ENCODE data around the gene HOXC6. TPM values are rescaled to one million over a fixed set of nuclear protein-coding genes. Genes with fewer than 3 reads are reported as not detected.

HOXC6 gene
- total RNA-seq, 2 donors from 2014 or later: not detected

- Mint-ChIP-seq H3K27me3 (peaks cover 89% of the 10 kb centered on the region), H3K27ac (peak overlapping the region; percentile 45), H3K4me3 (peak overlapping the region; percentile 56), H3K36me3 (ENCODE audit: low read depth) (peaks cover 8% of the 10 kb centered on the region), H3K4me1 (peaks cover 13% of the 10 kb centered on the region)
- DNase-seq: no peak
- no peak for ATAC-seq
- H3K9me3 ChIP-seq (ENCODE audit: control insufficient read depth, low read length, poor library complexity, severe bottlenecking): peaks cover 2% of the 10 kb centered on the region
These were observed 17.1 kb upstream of the HOXC6 start for GRCh38 chr12:54010972-54011664.

GRCh38 chr12:54011665-54012532 is 16.3 kb upstream of the HOXC6 start:
- peak overlapping the region; percentile 45 for H3K27ac Mint-ChIP-seq
- no peak for ATAC-seq
- peak overlapping the region; percentile 56 for H3K4me3 Mint-ChIP-seq
- peaks cover 6% of the 10 kb centered on the region for H3K36me3 Mint-ChIP-seq (ENCODE audit: low read depth)
- no peak for DNase-seq
- H3K27me3 Mint-ChIP-seq: peaks cover 81% of the 10 kb centered on the region
- peaks cover 10% of the 10 kb centered on the region for H3K4me1 Mint-ChIP-seq
- H3K9me3 ChIP-seq (ENCODE audit: control insufficient read depth, low read length, poor library complexity, severe bottlenecking): peaks cover 2% of the 10 kb centered on the region

DNA sequence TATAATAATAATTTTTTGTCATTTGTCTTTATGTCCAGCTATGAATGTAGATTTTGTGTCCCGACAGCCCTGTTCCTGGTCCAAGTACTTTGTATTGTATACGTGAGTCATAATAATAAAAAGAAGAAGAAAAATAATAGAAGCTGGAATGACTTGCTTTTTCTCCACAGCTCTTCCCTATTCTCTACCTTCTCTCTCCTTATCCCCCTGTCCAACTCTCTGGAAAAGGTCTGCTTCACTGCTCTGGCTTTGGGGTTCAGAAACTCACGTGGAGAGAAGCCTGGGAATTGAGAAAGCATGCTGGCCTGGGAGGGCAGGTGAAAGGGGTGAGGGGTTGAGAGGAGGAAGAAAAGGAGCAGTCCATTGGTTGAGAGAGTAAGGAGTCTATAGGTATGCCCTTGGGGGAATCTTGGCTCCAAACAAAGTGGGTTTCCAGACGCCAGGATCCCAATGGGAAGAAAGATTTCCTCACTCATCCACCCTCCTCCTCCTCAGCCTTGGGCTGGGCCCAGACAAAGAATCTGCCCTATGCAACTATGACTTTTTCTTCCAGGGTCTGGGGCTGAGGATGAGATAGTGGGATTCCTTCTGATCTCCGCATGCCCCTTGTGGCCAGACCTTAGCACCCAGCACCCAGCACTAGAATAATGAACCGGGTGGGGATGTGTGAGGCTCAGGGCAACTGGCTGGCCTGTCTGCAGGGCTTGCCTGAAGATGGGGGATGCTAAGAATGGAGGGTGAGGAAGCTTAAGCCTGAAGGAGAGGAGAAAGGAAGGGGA is 15.4 kb upstream of the HOXC6 start:
- H3K36me3 Mint-ChIP-seq (ENCODE audit: low read depth): peaks cover 8% of the 10 kb centered on the region
- no peak overlapping the region for H3K4me3 Mint-ChIP-seq
- peaks cover 2% of the 10 kb centered on the region for H3K9me3 ChIP-seq (ENCODE audit: control insufficient read depth, low read length, poor library complexity, severe bottlenecking)
- H3K4me1 Mint-ChIP-seq: peaks cover 17% of the 10 kb centered on the region
- no peak for DNase-seq
- H3K27me3 Mint-ChIP-seq: peaks cover 72% of the 10 kb centered on the region
- ATAC-seq: no peak
- no peak overlapping the region for H3K27ac Mint-ChIP-seq

GRCh38 chr12:54014377-54015017 is 13.7 kb upstream of the HOXC6 start:
- DNase-seq: no peak
- peaks cover 2% of the 10 kb centered on the region for H3K9me3 ChIP-seq (ENCODE audit: control insufficient read depth, low read length, poor library complexity, severe bottlenecking)
- H3K4me3 Mint-ChIP-seq: no peak overlapping the region
- H3K4me1 Mint-ChIP-seq: peaks cover 15% of the 10 kb centered on the region
- ATAC-seq: no peak
- H3K27ac Mint-ChIP-seq: no peak overlapping the region
- H3K36me3 Mint-ChIP-seq (ENCODE audit: low read depth): peaks cover 5% of the 10 kb centered on the region
- H3K27me3 Mint-ChIP-seq: peaks cover 61% of the 10 kb centered on the region

DNA sequence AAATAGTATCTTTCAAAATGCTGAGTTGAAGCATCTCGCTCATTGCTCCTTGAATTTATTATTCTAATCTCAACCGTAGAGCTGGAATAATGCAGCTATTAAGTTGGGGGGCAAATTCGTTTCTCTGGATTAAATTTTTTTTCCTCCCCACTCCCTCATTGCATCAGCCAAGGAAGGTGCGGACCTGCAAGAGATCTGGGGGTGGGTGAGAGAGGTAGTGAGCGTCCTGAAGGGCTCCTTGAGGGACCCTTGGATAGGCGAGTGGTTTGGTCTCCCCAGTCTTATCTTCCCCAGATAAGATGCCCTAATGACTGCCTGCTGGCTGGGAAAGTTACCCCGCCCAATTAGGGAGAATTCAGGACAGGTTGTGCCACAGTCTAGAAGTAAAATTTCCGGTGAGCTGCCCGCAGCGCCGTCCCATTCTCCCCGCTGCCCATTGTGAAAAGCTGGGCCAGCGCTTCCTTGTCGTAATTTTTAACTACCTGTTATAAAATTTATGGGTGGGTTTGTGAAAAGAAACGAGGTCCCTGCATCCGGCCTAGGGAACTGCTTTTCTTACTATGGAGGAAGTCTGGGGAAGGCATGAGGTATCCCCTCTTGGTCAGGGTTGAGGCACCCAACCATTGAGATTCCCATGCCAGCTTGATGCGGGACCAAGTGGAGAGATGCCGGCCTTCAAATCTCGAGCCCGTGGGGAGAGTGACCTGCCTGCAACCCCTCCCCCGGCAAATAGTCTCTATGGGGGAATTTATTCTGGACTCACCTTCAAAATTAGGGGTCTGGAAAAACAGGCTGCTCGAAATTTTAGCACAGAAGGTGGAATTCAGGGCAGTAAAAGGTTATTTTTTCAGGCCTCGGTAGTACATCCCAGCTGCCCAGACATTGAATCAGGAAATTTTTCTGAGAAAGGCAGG is 13.0 kb upstream of the HOXC6 start:
- Mint-ChIP-seq H3K4me3 (no peak overlapping the region), H3K27ac (no peak overlapping the region), H3K4me1 (peaks cover 18% of the 10 kb centered on the region), H3K36me3 (ENCODE audit: low read depth) (peaks cover 7% of the 10 kb centered on the region), H3K27me3 (peaks cover 63% of the 10 kb centered on the region)
- peaks cover 2% of the 10 kb centered on the region for H3K9me3 ChIP-seq (ENCODE audit: control insufficient read depth, low read length, poor library complexity, severe bottlenecking)
- ATAC-seq: no peak
- no peak for DNase-seq

GRCh38 chr12:54016051-54016450 is 12.2 kb upstream of the HOXC6 start:
- Mint-ChIP-seq H3K4me1 (peaks cover 15% of the 10 kb centered on the region), H3K27me3 (peaks cover 62% of the 10 kb centered on the region), H3K27ac (no peak overlapping the region), H3K36me3 (ENCODE audit: low read depth) (peaks cover 7% of the 10 kb centered on the region), H3K4me3 (no peak overlapping the region)
- peaks cover 2% of the 10 kb centered on the region for H3K9me3 ChIP-seq (ENCODE audit: control insufficient read depth, low read length, poor library complexity, severe bottlenecking)
- no peak for ATAC-seq
- no peak for DNase-seq

DNA sequence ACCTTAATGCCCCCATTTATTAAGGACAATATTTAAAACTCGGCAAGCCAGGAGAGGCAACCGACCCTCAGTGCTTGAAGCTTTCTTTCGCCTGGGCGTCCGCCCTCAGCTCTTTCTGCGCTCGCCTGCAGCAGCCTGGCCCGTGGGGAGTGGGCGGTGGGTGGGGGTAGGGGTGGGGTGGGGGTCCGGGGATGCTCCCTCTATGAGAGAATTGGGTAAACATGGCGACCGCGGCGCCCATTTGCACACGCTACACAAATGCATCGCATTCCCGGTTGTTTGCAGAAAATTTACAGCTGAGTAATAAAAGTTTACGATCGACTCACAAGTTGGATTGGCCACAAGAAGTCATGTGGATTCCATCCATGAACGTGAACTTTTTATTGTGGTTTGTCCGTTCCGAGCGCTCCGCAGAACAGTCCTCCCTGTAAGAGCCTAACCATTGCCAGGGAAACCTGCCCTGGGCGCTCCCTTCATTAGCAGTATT is 11.7 kb upstream of the HOXC6 start:
- DNase-seq: no peak
- no peak overlapping the region for H3K4me3 Mint-ChIP-seq
- no peak overlapping the region for H3K27ac Mint-ChIP-seq
- H3K9me3 ChIP-seq (ENCODE audit: control insufficient read depth, low read length, poor library complexity, severe bottlenecking): peaks cover 2% of the 10 kb centered on the region
- peaks cover 7% of the 10 kb centered on the region for H3K36me3 Mint-ChIP-seq (ENCODE audit: low read depth)
- H3K4me1 Mint-ChIP-seq: peaks cover 13% of the 10 kb centered on the region
- no peak for ATAC-seq
- peaks cover 62% of the 10 kb centered on the region for H3K27me3 Mint-ChIP-seq

- H3K4me3 Mint-ChIP-seq: peak overlapping the region; percentile 85
- peaks cover 2% of the 10 kb centered on the region for H3K9me3 ChIP-seq (ENCODE audit: control insufficient read depth, low read length, poor library complexity, severe bottlenecking)
- peaks cover 62% of the 10 kb centered on the region for H3K27me3 Mint-ChIP-seq
- ATAC-seq (peak; percentile 45), DNase-seq (no peak)
- H3K36me3 Mint-ChIP-seq (ENCODE audit: low read depth): peaks cover 10% of the 10 kb centered on the region
- H3K27ac Mint-ChIP-seq: peak overlapping the region; percentile 21
- peaks cover 11% of the 10 kb centered on the region for H3K4me1 Mint-ChIP-seq
These were observed 11.0 kb upstream of the HOXC6 start for GRCh38 chr12:54017027-54017788.

- peaks cover 11% of the 10 kb centered on the region for H3K4me1 Mint-ChIP-seq
- H3K36me3 Mint-ChIP-seq (ENCODE audit: low read depth): peaks cover 10% of the 10 kb centered on the region
- peak; percentile 79 for ATAC-seq
- DNase-seq: peak; percentile 35 to 49 (median 48)
- H3K4me3 Mint-ChIP-seq: peak overlapping the region; percentile 85
- no peak overlapping the region for H3K27ac Mint-ChIP-seq
- peaks cover 62% of the 10 kb centered on the region for H3K27me3 Mint-ChIP-seq
- H3K9me3 ChIP-seq (ENCODE audit: control insufficient read depth, low read length, poor library complexity, severe bottlenecking): peaks cover 2% of the 10 kb centered on the region
These were observed 10.3 kb upstream of the HOXC6 start for GRCh38 chr12:54017878-54018467.

- Mint-ChIP-seq H3K4me1 (peaks cover 11% of the 10 kb centered on the region), H3K36me3 (ENCODE audit: low read depth) (peaks cover 8% of the 10 kb centered on the region), H3K27ac (no peak overlapping the region), H3K4me3 (peak overlapping the region; percentile 85), H3K27me3 (peaks cover 62% of the 10 kb centered on the region)
- DNase-seq (no peak), ATAC-seq (no peak)
- H3K9me3 ChIP-seq (ENCODE audit: control insufficient read depth, low read length, poor library complexity, severe bottlenecking): peaks cover 2% of the 10 kb centered on the region
These were observed 9.7 kb upstream of the HOXC6 start for GRCh38 chr12:54018468-54018984.

Data from T-helper 17 cell (primary cell).